NCI-H1930 (cell line): ENCODE measurements around the gene CMTM1.
"Not testable (repeated sequence)": the region's sequence is repeated elsewhere in the genome, so short reads cannot be mapped to it uniquely, and the experiment has no call there.

Source experiments
- DNase-seq, 2 experiments: peaks; one replicate each; lab custom pipeline; 2025; lab: John Stamatoyannopoulos, UW

The CMTM1 gene

GRCh38 chr16:66592241-66592640 lies 26.0 kb downstream of the CMTM1 start:
- no peak for DNase-seq

GRCh38 chr16:66592814-66593213 lies 26.6 kb downstream of the CMTM1 start:
- no peak for DNase-seq

GRCh38 chr16:66594739-66595138 lies 28.5 kb downstream of the CMTM1 start:
- DNase-seq, result no peak

DNA sequence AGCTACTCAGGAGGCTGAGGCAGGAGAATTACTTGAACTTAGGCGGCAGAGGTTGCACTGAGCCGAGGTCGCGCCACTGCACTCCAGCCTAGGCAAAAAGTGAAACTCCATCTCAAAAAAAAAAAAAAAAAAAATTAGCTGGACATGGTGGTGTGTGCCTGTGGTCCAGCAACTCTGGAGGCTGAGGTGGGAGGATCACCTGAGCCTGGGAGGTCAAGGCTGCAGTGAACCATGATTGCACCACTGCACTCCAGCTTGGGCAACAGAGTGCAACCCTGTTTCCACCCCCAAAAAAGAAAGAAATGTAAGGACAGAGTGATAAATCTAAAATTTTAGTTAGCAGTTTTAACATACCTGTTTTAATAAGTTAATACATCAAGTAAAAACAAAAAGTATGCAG lies 30.3 kb downstream of the CMTM1 start:
- not testable (repeated sequence) for DNase-seq

DNA sequence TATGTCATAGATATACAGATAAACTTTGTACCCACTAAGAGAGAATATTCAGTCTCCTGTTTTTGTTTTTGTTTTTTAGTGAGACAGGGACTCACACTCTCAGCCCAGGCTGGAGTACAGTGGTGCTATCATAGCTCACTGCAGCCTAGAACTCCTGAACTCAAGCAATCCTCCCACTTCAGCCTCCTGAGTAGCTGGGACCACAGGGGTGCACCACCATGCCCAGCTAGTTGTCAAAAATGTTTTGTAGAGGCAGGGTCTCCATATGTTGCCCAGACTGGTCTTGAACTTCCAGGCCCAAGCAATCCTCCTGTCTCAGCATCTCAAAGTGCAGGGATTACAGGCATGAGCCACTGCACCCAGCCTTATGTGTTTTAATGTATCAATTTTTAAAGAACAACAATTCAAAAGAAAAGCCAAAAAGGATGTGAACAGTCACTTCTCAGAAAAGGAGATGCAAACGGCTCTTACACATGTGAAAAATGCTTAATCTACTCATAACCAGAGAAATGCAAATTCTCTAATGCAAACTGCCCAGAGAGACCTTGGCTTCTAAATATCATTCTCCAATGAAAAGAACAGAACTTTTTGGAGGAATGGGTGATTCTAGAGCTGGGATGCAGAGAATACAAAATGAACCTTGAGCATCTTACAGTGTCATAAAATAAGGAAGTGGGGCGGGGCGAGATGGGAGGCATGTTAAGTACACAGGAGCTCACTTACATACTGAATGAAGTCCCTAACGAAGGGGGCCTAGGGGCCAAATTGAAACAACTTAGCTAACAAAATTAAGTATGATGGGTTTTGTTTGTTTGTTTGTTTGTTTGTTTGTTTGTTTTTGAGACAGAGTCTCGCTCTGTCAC lies 31.0 kb downstream of the CMTM1 start:
- no peak for DNase-seq

DNA sequence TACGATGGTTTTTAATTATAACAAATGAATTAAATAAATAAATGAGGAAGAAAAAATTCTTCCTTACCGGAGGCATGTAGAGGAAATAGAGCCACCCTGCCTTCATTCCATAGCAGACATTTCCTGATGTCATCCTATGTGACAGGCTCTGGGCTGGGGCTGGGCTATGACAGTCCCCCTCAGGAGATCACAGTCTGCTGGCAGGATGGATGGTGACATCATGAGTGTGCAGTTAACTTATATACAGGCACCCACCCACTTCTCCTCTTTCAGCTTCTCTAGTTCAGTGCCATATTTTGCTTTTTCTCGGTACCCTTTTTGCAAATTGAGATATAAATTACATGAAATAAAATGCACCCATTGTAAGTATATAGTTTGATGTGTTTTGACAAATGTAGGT lies 31.9 kb downstream of the CMTM1 start:
- no peak for DNase-seq

- no peak for DNase-seq
Observed at GRCh38 chr16:66599726-66600125, 33.5 kb downstream of the CMTM1 start.

DNA sequence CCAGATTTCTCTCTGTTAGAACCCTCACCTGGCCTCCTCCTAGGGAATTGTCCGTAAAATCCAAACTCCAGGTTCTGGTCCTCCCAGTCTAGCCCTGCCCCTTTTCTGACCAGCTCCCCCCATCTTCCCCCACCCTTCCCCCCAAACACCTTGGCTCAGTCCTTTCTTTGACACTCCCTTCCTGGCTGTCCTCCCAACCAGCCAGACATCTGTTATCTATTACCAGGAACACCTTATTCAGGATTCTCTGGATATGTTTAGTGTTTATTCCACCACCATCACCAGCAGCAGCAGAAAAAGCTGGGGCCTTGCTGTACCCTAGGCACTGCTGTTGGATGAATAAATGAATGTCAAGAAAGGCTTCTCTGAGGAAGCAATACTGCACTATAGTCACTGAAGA lies 34.2 kb downstream of the CMTM1 start:
- DNase-seq, result no peak

DNA sequence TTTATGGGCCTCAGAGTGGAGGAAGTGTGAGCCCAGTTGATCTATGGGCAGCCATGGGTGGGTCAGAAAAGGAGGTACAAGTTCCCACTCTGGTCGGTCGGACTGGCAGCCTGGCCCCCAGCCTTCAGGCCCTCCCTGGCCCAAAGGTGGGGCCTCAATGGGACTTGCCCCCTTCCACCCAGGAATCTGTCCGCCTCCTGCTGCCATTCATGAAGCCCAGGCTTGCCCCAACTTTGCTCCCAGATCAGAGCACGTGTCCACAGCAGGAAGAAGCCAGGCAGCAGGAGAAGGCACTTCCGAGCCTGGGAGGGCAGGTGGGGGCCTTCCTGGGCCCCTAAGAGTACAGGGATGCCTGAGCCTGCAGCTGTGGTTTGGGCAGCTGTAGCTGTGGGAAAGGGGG lies 35.2 kb downstream of the CMTM1 start:
- no peak for DNase-seq

DNA sequence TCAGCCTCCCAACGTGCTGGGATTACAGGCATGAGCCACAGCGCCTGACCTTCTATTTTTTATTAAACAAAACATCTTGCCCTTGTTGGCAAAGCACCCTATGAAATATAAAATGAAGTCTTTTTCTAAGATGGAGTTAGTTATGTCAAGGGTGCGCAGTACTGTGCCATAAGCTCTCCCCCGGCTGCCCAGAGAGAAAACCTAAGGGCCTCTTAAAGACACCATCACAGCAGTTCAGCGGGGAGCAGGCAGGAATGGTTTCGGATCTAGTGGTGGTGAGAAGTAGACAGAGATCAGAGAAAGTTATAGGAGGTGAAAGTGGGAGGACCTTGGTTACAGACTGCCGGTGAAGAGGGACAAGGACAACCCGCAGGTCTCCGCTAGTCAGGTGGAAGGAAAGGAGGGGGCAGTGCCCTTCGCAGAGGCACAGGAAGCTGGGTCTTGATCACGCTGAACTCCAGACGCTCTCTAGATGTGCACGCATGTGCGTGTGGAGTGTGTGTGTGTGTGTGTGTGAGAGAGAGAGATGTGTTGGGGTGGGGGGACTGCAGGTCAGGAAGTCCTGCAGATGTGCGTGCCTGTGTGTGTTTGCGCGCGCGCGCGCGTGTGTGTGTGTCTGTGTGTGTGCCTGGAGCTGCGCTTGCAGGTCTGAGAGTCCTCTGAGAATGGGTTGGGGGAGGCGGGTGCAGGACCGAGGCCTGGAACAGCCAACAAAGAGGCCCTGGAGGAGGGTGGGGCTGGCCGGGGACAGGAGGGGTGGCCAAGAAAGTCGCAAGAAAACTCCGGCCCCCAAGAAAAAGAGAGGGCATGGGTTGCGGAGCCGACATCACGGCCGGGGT lies 37.5 kb downstream of the CMTM1 start:
- DNase-seq, result peak in 1 of 2 experiments; percentile 16

DNA sequence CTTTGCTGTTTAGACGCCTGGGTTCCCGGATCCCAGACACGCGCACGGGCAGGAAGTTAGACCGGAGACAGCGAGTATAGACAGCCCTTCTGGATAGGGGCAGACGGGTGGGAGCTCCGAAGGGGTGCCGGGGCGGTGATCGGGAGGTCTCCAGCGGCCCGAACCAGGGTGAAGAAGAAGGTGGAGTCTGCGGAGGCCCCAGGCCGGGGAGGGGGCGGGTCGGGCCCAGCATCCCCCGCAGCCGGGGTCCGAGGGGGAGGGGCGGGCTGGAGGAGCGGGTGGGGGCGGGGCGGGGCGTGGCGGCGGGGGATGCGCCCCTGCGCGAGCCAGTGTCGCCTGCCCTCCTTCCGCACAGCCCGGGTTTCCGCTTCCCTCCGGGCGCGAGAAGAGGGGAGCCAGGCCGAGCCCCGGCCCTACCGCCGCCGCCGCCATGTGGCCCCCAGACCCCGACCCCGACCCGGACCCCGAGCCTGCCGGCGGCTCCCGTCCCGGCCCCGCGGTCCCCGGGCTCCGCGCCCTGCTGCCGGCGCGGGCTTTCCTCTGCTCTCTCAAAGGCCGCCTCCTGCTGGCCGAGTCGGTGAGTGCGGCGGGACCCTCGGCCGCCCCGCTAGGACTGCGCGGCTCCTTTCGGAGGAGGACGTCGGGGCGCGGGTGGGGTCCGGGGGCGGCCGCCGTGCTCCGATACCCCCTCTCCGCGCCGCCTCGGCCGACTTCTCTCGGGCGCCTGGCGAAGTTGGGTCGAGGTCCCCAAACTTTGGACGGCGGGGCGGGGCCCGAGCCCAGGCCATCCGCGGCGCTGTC lies 38.3 kb downstream of the CMTM1 start, which contains the start of gene CMTM3:
TSS of gene CMTM3 (plus strand) at position 329 of the 801 bp plus-strand sequence. CDS start at position 431, 102 bp downstream.
- peak in 1 of 2 experiments; percentile 32 for DNase-seq

DNA sequence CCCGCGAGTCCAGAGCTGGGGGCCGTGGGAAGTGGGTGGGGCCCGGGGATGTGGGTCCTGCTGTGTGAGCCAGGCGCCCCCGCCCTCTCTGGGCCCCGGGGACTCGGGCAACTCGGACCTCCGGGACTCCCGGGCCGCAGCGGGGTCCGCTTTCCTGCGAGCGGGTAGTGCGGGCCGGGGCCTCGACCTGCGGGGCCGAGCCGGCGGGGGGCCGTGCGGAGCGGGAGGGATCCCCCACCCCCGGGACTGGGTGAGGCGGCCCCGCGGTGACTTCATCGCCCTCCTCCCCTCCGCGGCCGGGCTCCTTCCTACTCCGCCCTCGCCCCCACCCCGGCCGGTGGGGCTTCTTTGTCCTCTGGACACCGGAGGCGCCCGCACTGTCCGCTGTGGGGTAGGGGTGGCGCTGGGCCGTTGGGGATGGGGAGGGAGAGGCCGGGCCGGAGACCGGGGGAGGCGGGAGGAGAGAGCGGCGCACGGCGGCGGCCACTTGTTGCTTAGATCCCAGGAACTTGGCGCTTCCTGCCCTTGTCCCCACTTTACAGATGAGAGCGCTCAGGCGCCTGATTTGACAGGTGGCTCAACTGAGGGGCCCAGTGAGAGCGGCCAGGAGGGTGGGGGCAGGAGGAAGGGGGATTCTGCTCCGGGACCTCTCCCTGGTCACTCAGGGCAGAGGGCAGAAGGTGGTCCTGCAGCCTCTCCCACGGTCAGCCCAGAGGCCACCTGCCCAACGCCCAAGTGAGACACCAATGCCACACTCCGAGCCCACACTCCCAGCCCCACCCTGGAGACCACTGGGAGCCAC lies 39.1 kb downstream of the CMTM1 start:
- no peak for DNase-seq

DNA sequence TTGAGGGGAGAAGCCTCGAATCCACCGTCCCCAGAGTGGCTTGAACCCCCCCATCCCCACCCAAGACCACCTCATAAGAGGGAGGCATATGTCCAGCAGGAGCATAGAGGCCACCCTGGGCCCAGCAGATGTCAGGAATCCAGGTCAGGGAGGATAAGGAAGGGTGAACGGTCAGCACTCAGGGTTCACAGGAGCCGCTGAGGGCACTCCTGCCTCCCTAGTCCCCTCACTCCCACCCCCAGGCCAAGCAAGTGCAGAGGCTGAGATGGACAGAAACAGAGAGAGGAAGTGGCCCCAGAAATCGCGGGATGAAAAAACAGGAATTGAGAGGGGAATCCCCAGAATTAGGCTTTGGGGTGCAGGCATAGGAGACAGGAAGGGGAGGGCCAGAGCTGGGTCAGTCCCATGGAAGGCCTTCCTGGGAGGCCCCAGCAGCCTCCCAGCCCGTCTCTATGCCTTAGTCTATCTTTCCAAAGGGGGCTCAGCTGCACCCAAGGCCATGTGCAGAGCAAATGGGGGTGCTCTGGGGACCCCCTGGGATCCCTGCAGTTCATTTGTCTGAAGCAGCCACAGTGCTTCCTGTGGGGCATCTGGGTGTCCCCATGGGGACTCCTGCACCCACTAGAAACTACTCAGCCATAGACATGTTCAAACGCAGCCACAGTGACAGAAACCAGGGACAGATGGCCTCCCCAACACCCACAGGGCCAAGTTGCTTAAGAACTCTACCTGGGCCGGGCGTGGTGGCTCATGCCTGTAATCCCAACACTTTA lies 39.9 kb downstream of the CMTM1 start:
- no peak for DNase-seq

GRCh38 chr16:66608241-66609138 lies 42.3 kb downstream of the CMTM1 start:
- peak in 1 of 2 experiments; percentile 40 for DNase-seq

DNA sequence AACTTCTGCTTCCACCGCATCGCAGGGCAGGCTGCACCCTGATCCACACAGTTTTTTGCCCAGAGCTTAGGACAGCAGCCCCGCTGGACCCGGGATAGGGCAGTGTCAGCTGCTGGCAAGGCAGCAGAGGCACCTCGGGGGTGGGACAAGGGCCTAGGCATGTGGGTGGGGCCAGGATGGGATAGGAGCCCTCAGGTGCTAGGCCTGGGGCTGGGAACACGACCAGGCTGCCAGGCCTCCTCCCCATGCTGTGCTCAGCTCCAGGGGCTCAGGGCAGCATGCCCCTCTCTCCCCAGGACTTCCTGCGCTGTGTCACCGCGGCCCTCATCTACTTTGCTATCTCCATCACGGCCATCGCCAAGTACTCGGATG lies 42.9 kb downstream of the CMTM1 start:
- DNase-seq, result no peak

- DNase-seq, result no peak
Observed at GRCh38 chr16:66610111-66610820, 44.0 kb downstream of the CMTM1 start.

DNA sequence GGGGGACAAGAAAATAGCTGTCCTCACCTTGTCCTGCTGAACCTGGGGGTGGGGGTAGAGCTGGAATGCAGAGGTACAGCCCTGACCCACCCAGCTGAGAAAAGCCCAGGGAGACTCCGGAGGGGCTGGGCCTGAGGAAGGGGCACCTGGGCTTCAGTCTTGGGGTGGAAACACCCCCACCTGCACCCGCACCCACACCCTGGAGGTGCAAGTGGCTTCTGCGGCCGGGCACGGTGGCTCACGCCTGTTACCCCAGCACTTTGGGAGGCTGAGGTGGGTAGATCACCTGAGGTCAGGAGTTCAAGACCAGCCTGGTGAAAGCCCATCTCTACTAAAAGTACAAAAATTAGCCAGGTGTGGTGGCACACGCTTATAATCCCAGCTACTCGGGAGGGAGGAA lies 45.7 kb downstream of the CMTM1 start:
- DNase-seq, result not testable (repeated sequence)

- DNase-seq, result no peak
Observed at GRCh38 chr16:66612422-66612821, 46.2 kb downstream of the CMTM1 start.
